Measurements from ENCODE around the gene MGLL.

MGLL gene

DNA sequence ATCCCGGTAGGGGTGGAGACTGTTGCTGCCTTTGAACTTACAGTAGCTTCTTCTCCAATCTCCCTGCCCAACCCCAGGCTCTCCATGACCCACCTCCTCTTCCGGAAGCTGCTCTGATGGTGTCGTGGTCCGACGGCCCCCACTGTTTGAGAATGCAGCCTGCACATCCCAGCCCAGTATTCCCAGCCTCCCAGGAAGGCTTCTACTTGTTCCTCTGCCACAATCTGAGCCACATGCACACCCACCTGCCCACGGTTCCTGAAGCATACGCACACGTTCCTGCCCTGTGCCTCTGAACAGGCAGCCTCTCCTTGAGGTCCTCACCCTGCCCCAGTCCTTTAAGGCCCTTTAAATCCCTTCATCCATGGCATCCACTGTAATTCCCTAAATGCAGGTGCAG lies 92.1 kb downstream of the MGLL start:
- no peak overlapping the region for H3K9ac ChIP-seq (ENCODE audit: low read length)
- peaks cover 37% of the 10 kb centered on the region for H3K36me3 ChIP-seq (replicated peaks; ENCODE audit: low read depth, low read length)
- peaks cover 62% of the 10 kb centered on the region for H3K4me1 ChIP-seq (ENCODE audit: low read length)
- no peak overlapping the region for H2AFZ ChIP-seq (ENCODE audit: low read depth, low read length)
- peak overlapping the region; percentile 38 for H3K4me2 ChIP-seq (ENCODE audit: low read length)
- TF ChIP-seq, protein P1, sequence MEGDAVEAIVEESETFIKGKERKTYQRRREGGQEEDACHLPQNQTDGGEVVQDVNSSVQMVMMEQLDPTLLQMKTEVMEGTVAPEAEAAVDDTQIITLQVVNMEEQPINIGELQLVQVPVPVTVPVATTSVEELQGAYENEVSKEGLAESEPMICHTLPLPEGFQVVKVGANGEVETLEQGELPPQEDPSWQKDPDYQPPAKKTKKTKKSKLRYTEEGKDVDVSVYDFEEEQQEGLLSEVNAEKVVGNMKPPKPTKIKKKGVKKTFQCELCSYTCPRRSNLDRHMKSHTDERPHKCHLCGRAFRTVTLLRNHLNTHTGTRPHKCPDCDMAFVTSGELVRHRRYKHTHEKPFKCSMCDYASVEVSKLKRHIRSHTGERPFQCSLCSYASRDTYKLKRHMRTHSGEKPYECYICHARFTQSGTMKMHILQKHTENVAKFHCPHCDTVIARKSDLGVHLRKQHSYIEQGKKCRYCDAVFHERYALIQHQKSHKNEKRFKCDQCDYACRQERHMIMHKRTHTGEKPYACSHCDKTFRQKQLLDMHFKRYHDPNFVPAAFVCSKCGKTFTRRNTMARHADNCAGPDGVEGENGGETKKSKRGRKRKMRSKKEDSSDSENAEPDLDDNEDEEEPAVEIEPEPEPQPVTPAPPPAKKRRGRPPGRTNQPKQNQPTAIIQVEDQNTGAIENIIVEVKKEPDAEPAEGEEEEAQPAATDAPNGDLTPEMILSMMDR (IDR thresholded peaks at IDR 0.05; ENCODE audit: low read depth, low read length) = no peak
- no peak for TF ChIP-seq EZH2phosphoT487 (IDR thresholded peaks at IDR 0.05; ENCODE audit: low read depth)
- H3K79me2 ChIP-seq (ENCODE audit: low read length) = peaks cover 95% of the 10 kb centered on the region
- no peaks in the 10 kb centered on the region for H3K27me3 ChIP-seq (ENCODE audit: low read depth, low read length)
- H3K9me3 ChIP-seq (ENCODE audit: insufficient read depth, low read length) = no peaks in the 10 kb centered on the region
- peak overlapping the region; percentile 48 for H3K27ac ChIP-seq (ENCODE audit: low read length)
- H4K20me1 ChIP-seq (ENCODE audit: insufficient read depth, low read length) = no peaks in the 10 kb centered on the region
- H3K4me3 ChIP-seq (ENCODE audit: low read length) = no peak overlapping the region

DNA sequence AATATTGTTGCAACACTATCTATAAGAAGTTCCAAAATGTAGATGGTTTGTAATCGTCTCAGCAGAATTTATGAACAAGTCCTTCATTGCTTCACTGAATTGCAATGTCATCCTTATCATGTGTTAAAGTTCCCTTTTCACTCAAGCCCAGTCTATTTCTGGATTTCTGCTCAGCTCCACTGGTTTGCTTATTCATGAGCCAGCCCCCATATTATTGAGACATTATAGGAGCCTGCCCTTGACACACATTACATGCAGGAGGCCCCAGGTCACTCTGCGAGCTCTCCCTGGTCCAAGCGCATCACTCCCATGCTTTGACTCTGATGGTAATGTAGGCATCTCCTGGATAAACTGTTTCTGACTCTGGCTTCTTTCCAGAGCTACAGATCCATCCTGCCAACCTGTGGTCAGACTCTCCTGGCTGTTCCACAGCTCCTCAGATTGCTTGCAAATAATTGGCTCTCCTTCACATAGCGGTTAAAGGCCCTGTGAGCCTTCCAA lies 92.7 kb downstream of the MGLL start:
- Histone ChIP-seq H2AFZ (ENCODE audit: low read depth, low read length) (no peak overlapping the region), H3K27ac (ENCODE audit: low read length) (peak overlapping the region; percentile 48), H3K9ac (ENCODE audit: low read length) (peak overlapping the region; percentile 12; the same call in 1 of the 2 replicates), H3K27me3 (ENCODE audit: low read depth, low read length) (no peaks in the 10 kb centered on the region), H3K4me3 (ENCODE audit: low read length) (peak overlapping the region; percentile 19; the same call in 1 of the 2 replicates), H3K36me3 (replicated peaks; ENCODE audit: low read depth, low read length) (peaks cover 35% of the 10 kb centered on the region), H3K4me1 (ENCODE audit: low read length) (peaks cover 57% of the 10 kb centered on the region), H4K20me1 (ENCODE audit: insufficient read depth, low read length) (no peaks in the 10 kb centered on the region), H3K9me3 (ENCODE audit: insufficient read depth, low read length) (no peaks in the 10 kb centered on the region), H3K4me2 (ENCODE audit: low read length) (peak overlapping the region; percentile 38), H3K79me2 (ENCODE audit: low read length) (peaks cover 94% of the 10 kb centered on the region)
- no peak for TF ChIP-seq EZH2phosphoT487 (IDR thresholded peaks at IDR 0.05; ENCODE audit: low read depth)
- TF ChIP-seq, protein P1 (IDR thresholded peaks at IDR 0.05; ENCODE audit: low read depth, low read length) = no peak

DNA sequence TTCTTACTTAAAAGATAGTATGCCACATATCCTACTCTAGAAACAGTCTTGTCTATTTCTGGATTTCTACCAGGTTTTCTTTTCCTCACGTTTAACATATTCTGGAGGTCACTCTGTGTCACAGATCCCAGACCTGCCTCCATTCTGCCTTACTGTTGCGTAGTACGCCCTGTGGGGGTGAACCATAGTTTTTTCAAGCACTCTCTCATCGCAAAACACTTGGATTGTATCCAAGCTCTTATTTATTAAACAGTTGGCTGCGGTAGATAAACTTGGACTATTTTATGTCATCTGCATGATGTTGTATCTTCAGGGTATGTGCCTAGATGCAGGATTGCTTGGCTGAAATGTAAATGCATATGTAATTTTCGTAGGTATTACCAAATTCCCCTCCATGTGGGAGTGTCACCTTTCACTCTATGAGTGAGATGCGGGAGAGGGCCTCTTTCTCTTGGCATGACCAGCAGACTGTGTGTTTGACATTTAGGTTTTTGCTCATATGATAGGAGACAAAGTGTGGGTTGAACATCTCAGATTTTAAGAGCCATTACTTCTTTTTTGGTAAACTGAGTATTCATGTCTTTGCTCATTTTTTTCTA lies 93.8 kb downstream of the MGLL start:
- no peak overlapping the region for H2AFZ ChIP-seq (ENCODE audit: low read depth, low read length)

DNA sequence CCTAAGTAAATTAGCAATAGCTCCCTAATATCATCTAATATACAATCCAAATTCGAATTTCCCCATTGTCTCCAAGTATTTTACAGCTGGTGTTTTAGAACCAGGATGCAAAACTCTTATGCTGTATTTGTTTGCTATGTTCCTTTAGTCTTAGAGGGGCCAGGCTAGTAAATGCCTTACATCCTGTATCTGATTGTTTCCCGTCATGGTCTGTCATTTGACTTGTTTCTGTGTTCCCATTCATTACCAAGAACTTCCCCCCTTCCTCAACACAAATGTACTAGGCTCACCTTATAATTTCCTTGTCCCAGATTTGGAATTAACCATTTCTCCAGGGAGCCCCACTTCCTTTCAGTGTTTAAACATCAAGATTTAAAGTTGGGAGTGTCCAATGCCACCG lies 95.4 kb downstream of the MGLL start:
- Histone ChIP-seq H3K27ac (ENCODE audit: low read length) (no peak overlapping the region), H3K4me2 (ENCODE audit: low read length) (no peak overlapping the region), H3K79me2 (ENCODE audit: low read length) (peaks cover 78% of the 10 kb centered on the region), H3K4me3 (ENCODE audit: low read length) (no peak overlapping the region), H3K4me1 (ENCODE audit: low read length) (peaks cover 34% of the 10 kb centered on the region), H4K20me1 (ENCODE audit: insufficient read depth, low read length) (no peaks in the 10 kb centered on the region), H3K9me3 (ENCODE audit: insufficient read depth, low read length) (no peaks in the 10 kb centered on the region), H3K27me3 (ENCODE audit: low read depth, low read length) (no peaks in the 10 kb centered on the region), H3K36me3 (replicated peaks; ENCODE audit: low read depth, low read length) (peaks cover 38% of the 10 kb centered on the region), H3K9ac (ENCODE audit: low read length) (no peak overlapping the region), H2AFZ (ENCODE audit: low read depth, low read length) (no peak overlapping the region)
- no peak for TF ChIP-seq EZH2phosphoT487 (IDR thresholded peaks at IDR 0.05; ENCODE audit: low read depth)
- TF ChIP-seq, protein P1 (IDR thresholded peaks at IDR 0.05; ENCODE audit: low read depth, low read length) = no peak

More for the DNA sequence above, 93.8 kb downstream of the MGLL start:
- H3K4me3 ChIP-seq (ENCODE audit: low read length) = no peak overlapping the region
- peaks cover 93% of the 10 kb centered on the region for H3K79me2 ChIP-seq (ENCODE audit: low read length)
- H3K9me3 ChIP-seq (ENCODE audit: insufficient read depth, low read length) = no peaks in the 10 kb centered on the region
- no peak overlapping the region for H3K27ac ChIP-seq (ENCODE audit: low read length)
- H3K36me3 ChIP-seq (replicated peaks; ENCODE audit: low read depth, low read length) = peaks cover 35% of the 10 kb centered on the region
- no peaks in the 10 kb centered on the region for H4K20me1 ChIP-seq (ENCODE audit: insufficient read depth, low read length)
- no peaks in the 10 kb centered on the region for H3K27me3 ChIP-seq (ENCODE audit: low read depth, low read length)
- H3K9ac ChIP-seq (ENCODE audit: low read length) = no peak overlapping the region
- H3K4me2 ChIP-seq (ENCODE audit: low read length) = no peak overlapping the region
- no peak for TF ChIP-seq EZH2phosphoT487 (IDR thresholded peaks at IDR 0.05; ENCODE audit: low read depth)
- TF ChIP-seq, protein P1 (IDR thresholded peaks at IDR 0.05; ENCODE audit: low read depth, low read length) = no peak
- H3K4me1 ChIP-seq (ENCODE audit: low read length) = peaks cover 46% of the 10 kb centered on the region

Data from OCI-LY3 (cell line).